GM21717 (cell line): ENCODE results near the gene PYDC1.
A peak's percentile ranks its signal among the peaks of the same experiment; 100 is the strongest.
"Not testable (repeated sequence)": the region's sequence is repeated elsewhere in the genome, so short reads cannot be mapped to it uniquely, and the experiment has no call there.

Experiments used
- ATAC-seq: cut with Tn5 transposase; IDR thresholded peaks from one replicate; pipeline ENCODE4 v1.9.1; 2021; ENCODE audit warnings: mild to moderate bottlenecking, moderate library complexity; ENCODE audit not compliant: unreplicated experiment

PYDC1 gene

DNA sequence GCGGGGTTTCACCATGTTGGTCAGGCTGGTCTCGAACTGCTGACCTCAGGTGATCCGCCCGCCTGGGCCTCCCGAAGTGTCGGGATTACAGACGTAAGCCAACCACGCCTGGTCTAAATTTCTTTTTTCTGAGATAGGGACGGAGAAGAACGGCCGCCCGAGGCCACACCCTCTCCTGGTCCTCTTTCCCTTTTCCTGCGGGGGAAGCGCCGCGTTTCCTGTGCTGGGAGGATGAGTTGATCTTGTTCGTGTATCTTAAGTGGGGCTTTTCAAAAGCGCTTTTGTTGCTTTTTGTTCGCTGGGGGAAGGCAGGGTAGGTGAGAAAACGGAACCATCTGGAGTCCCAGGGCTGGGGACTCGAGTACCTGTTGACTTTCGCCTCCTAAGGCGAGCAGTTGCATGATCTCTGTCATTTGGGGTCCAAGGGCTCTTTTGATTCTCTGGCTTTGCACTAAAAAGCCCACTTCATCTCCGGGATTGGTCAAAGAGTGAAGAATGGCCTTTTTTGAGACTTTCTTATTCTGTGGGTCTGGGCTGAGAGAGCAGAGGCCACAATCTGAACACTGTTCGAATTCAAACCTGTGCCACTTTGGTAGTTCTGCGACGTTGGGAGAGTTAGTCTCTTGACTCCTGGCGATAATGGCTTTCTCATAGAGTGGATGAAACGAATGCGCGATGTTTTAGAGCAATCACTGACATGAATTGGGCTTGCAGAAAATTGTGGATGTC, 35.7 kb downstream of the PYDC1 start:
- ATAC-seq: no peak

DNA sequence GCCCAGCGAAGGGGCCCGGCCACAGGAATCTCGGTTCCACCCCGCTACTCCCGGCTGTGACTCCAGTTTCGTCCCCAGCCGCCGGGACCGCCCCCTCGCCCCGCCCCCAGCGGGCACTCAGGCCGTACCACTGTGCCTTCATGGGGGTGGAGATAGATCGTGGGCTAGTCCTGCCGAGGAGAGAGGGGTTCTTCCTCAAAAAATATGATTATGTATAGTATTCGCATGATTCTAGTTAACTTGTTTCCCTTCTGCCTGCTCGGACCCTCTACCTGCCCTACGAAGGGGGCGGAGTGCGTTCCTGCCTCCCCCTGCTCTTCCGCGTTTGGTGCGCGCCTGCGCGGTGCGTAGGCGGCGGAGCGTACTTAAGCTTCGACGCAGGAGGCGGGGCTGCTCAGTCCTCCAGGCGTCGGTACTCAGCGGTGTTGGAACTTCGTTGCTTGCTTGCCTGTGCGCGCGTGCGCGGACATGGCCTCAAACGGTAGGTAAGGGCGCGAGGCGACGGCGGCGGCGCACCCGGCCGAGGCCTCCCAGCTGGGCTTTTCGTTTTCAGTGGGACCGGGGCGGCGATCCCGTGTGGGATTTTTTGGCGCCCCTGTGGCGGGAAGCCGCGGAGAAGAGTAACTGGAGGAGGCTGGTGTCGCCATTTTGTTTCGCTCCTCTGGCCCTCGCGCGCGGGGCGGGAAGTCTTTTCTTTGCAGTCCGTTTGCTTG, 37.0 kb downstream of the PYDC1 start, which contains the start of gene FUS:
FUS (plus strand) TSS at position 393 of the 713 bp plus-strand sequence; CDS start at position 469, 76 bp downstream.
- peak; percentile 52 for ATAC-seq

DNA sequence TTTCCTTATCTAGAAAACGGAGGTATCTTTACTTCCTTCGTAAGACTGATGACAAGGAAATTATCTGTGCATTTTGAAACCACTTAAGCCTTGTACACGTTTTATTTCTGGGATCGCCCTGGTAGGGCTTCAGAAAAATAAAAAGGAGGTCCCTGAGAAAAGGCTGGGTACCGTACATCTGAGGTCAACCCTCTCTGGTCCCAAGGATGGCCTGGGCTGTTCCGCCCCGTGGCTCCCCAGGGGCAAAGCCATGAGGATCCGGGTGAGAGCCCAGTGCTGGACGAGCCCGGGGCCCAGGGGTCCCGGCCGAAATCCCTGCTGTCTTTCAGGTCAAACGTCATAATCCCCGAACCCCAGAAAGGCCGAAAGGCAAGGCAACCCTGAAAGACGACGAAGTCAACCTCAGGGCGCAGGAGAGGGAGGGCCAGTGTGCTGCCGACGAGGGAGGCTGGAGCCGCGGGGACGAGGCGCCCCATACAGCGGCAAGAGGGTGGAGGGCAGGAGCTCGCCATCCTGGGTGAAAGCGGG, 37.7 kb downstream of the PYDC1 start:
- no peak for ATAC-seq

DNA sequence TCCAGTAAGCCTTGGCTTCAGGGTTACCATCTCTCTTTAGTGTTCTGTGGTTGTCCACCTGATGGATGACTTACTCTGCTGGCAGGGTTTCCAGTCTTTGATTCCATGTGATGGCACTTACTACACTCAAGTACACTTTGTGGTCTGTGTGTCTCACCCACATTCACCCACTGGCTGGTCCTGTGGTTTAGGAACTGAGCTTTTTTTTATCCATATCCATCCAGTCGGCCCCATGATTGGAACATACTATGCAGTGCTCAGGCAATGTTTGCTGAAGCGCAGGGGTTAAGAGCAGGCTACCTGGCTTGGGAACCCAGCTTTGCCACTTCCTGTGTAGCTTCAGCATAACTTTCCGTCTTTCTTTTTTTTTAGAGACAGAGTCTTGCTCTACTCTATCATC, 39.8 kb downstream of the PYDC1 start:
- ATAC-seq: no peak

DNA sequence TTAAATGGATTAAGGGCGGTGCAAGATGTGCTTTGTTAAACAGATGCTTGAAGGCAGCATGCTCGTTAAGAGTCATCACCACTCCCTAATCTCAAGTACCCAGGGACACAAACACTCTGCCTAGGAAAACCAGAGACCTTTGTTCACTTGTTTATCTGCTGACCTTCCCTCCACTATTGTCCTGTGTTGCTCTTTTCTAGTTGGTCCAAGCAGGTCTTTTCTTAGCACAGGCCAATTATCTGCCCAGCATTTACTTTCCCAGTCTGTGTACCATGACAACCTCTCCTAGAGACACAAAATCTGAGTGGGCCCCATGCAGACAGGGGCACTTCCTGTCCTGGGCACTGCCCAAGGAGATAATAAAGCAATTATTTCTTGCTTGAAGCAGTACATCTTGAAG, 46.9 kb downstream of the PYDC1 start:
- not testable (repeated sequence) for ATAC-seq

DNA sequence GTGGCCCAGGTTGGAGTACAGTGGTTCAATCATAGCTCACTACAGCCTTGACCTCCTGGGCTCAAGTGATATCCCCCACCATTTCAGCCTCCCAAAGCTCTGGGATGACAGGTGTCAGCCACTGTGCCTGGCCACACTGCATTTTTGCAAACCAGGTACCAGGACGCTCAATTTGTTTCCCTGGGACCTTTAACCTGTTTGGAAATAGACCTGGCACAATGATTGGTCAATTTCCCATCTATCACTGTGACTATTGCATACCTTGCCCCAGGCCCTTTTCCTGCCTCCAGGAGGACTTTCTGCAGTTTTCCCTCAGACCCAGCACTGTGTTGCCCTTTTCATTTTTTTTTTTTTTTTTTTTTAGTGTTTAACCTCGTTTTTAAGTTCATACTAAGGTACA, 48.1 kb downstream of the PYDC1 start:
- no peak for ATAC-seq

DNA sequence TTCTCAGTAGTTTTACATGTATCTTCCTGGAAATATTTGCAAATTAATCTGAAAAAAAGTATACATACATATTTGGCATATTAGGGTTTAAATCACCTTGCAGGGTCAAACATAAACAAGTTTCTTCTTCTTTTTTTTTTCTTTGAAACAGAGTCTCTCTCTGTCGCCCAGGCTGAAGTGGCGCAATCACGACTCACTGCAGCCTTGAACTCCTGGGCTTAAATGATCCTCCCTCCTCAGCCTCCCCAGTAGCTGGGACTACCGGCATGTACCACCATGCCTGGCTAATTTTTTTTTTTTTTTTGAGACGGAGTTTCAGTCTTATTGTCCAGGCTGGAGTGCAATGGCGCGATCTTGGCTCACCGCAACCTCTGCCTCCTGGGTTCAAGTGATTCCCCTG, 49.6 kb downstream of the PYDC1 start:
- no peak for ATAC-seq
